ELR (cell line): Measurements from ENCODE around the gene SLIT3.
"Not testable (repeated sequence)": the region's sequence is repeated elsewhere in the genome, so short reads cannot be mapped to it uniquely, and the experiment has no call there.

ENCODE experiments used
- DNase-seq: peaks from one replicate; pipeline ENCODE4 v3.0.0-alpha.2; 2015; ENCODE audit warnings: low read depth

SLIT3 gene

GRCh38 chr5:168770036-168770498 lies 530.9 kb downstream of the SLIT3 start:
- no peak for DNase-seq

- no peak for DNase-seq
Measured at GRCh38 chr5:168768172-168768571, 532.8 kb downstream of the SLIT3 start.

DNA sequence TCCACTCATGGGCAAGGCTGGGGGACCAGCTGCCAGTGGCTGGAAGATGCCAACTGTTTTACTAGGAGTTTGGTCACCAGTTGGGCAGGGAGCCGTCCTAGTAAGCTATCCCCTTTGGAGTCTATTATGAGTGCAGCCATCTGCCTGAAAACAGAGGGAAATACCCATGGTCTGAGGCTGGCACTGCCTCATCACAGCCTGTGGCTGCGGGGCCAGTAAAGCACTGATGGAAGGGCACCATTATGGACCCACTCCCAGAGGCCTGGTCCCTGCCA lies 534.6 kb downstream of the SLIT3 start:
- DNase-seq = no peak

DNA sequence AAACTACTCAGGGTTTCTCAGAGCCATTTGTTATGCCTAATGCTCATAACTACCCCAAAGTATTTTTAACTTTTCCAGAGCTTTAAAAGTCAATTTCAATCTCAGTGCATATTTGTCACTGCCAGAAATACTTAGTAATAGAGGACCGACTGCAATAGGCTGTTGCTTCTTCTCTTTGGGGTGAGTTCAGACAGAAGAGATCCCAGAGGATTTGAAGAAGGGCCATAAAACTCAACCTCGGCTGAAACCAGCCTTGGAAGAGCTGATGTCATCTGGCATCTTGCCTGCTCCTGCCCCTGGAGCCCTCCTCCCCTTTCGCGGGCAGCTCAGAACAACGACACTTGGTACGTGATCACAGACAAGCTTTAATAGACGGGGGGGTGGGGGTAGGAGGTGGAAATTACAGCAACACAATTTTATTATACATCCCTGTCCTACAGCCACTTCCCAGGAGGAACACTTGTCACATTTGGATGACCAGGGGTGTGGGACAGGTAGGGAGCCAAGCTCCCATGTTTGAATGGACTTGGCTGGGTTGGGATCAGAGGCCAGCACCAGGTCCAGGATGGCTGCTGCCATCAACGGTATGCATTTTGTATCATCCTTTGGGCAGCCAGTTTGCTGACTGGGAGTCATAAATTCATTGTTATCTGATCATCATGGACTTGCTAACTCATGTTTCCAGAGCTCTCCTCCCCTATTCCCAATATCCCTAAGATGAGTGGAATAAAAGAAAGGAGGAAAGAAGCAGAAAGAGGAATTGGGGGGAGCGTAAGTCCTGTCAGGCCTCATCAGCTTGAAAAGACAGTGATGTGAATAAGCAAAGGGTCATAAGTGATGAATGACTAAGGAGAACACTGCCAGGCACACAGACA lies 535.2 kb downstream of the SLIT3 start:
- no peak for DNase-seq

DNA sequence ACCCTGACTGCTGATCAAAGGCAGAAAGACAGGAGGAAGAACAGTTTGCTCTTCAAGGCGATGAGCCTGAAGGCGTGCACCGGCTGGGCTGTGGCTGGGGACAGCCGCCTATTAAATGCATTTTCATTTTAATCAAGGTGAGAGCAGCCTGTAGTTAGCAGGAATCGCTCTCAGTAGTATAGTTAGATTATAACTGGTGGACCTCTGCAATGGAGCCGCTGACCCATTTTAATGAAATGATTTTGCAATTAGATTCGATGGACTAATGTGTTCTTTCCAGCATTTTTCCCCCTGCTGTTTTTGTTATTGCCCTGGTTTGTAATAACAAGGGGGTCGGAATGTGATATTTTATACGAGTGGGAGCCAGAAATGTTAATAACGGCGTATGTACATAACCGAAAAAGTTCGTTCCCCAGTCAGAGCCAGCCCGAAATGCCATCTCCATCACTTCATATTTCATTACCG lies 535.8 kb downstream of the SLIT3 start:
- no peak for DNase-seq

GRCh38 chr5:168756453-168757391 lies 544.2 kb downstream of the SLIT3 start:
- DNase-seq = no peak

DNA sequence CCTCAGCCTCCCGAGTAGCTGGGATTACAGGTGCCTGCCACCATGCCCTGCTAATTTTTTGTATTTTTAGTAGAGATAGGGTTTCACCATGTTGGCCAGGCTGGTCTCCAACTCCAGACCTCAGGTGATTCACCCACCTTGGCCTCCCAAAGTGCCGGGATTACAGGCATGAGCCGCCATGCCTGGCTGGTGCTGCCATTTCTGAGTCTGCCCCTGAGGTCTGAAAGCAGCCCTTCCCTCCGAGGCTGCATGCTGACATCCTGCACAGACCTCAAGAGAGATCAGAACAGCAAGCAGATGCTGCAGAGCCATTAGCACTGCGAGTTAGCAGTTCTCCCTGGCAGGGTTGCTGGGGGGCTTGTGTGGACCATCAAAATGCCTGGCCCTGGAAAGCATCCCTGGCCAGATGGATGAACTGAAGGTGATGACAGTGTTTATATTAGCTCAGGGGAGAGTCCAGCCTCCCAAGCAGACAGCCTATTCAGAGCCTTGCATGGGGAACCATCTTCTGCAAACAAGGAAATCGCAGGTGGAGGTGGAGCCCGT lies 545.3 kb downstream of the SLIT3 start:
- DNase-seq = no peak

GRCh38 chr5:168753691-168754254 lies 547.2 kb downstream of the SLIT3 start:
- no peak for DNase-seq

GRCh38 chr5:168752416-168753190 lies 548.3 kb downstream of the SLIT3 start:
- no peak for DNase-seq

GRCh38 chr5:168752012-168752411 lies 548.9 kb downstream of the SLIT3 start:
- DNase-seq = no peak

DNA sequence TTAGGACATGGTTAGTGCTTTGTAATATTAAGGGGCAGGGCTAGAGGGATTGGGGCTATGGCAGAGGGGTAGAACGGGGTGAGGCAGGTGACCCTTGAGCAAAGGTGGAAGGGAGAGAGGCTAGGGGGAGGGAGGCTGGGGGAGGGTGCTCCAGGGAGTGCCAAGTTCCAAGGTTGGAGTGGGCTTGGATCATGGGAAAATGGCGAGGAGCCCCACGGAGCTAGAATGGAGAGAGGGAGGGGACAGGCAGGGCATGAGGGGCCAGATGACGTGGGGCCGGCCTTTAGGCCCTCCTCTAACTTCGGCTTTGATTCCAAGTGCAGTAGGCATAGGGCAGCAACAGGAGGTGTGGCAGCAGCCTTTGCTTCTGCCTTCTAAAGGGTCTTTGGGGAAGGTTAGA lies 550.0 kb downstream of the SLIT3 start:
- no peak for DNase-seq

- DNase-seq = no peak
Measured at GRCh38 chr5:168749391-168750100, 551.4 kb downstream of the SLIT3 start.

DNA sequence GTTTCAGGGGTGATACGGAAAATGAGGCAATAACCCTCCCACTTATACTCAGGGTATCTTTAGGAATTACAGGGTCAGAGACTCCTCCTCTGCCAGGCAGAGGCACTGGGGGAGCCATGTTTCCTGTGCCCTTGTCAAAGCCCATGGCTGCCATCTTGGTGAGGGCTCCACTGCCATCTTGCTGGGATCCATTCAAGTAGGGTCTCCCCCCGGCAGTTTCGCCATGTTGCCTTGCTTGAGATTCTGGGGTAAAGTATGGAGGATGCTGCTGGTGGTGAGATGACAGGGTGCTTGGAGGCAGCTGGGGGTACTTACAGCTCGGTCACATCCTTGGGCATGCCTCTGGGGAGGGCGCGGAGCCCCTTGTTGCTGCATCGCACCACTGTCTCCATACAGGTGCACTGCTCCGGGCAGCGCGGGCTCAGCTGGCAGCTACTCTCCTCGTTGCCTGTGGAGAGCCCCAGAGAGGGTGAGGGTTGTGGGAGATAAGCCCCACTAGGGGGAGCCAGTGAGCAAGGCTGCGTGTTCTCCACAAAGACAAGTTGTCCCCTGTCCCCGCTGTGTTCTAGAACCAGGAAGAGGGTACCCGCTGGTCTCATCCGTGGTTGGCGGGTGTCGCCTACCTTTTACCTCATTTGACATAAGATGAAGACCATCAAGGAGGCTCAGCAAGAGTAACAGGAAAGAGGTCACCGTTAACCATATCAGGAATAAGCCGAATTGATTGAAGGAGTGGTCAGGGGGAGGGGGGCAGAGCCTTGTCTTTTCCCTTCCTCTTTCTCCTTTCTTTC lies 552.8 kb downstream of the SLIT3 start:
- peak; percentile 32 for DNase-seq

DNA sequence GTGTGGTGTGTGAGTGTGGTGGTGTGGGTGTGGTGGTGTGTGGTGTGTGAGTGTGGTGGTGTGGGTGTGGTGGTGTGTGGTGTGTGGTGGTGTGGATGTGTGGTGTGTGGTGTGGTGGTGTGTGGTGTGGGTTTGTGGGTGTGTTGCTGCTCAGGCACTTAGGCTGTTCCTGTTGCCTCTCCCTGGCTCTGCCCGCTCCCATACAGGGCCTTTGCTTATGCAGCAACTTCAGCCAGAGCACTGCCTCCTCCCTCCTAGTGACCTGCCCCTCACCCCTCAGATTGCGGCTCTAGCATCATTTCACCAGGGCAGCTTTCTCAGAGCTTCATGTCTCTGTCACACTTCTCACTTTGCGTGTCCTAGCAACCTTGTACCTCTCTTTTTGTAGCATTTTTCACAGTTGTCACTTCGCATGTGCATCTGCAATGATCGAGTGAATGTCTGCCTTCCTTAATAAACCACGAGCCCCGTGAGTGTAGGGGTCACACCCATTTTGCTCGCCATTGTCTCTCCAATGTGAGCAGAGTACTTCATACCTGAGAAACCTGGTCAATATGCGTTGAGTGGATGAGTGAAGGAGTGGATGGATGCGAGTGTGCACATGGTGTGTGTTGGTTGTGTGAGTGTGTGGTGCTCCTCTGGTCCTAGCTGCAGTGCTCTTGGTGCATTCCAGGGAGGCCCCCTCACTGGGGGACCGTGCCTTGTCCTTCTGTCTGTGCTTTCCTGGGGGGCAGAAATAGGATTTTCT lies 553.9 kb downstream of the SLIT3 start:
- DNase-seq = no peak

- DNase-seq = not testable (repeated sequence)
Measured at GRCh38 chr5:168746126-168746892, 554.6 kb downstream of the SLIT3 start.

DNA sequence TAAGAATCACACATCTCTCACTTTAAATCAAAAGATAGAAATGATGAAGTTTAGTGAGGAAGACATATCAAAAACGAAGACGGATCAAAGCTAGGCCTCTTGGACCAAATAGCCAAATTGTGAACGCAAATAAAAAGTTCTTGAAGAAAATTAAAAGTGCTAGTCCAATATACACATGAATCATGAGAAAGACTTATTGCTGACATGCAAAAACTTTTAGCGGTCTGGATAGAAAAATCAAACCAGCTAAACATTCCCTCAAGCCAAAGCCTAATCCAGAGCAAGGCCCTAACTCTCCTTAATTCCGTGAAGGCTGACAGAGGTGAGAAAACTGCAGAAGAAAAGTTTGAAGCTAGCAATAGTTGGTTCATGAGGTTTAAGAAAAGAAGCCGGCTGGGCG lies 557.3 kb downstream of the SLIT3 start:
- no peak for DNase-seq

- DNase-seq = not testable (repeated sequence)
Measured at GRCh38 chr5:168742311-168742710, 558.6 kb downstream of the SLIT3 start.

DNA sequence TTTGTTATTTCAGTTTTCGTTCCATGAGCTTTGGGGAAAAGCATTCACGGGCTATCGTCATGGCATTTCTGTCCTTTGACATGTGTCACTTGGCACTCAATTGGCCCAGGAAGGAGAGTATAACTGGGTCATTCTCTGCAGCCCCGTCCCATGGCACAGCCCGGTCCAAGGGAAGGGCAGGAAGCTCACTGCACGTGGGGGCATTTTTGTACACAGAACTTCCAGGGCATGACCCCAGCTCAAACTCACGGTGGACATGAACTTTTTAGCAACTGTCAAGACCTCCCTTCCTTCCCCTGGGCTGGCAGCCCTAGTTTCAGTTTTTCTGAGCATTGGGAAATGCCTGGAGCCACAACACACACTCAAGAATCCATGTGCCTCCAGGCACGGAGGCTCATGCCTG lies 560.1 kb downstream of the SLIT3 start:
- DNase-seq = no peak
